Measurements from ENCODE around the gene ADAMTSL1.
"Not testable (repeated sequence)": the region's sequence is repeated elsewhere in the genome, so short reads cannot be mapped to it uniquely, and the experiment has no call there.

The ADAMTSL1 gene

GRCh38 chr9:18866121-18866831, 392.3 kb downstream of the ADAMTSL1 start:
- POLR2A ChIA-PET (ENCODE audit: low non-redundant PET): no interaction called here
- CTCF ChIA-PET: no interaction called here
- TF ChIP-seq CTCF (conservative IDR thresholded peaks at IDR 0.05; ENCODE audit: low read depth): no peak
- DNase-seq (ENCODE audit: low spot score): no peak
- H3K27ac ChIP-seq: no peak overlapping the region

GRCh38 chr9:18869725-18870124, 395.8 kb downstream of the ADAMTSL1 start:
- CTCF ChIA-PET: no interaction called here
- POLR2A ChIA-PET (ENCODE audit: low non-redundant PET): no interaction called here
- no peak for DNase-seq (ENCODE audit: low spot score)
- H3K27ac ChIP-seq: no peak overlapping the region
- TF ChIP-seq CTCF (conservative IDR thresholded peaks at IDR 0.05; ENCODE audit: low read depth): no peak

- POLR2A ChIA-PET (ENCODE audit: low non-redundant PET): no interaction called here
These were observed 400.1 kb downstream of the ADAMTSL1 start for GRCh38 chr9:18874069-18874468.

GRCh38 chr9:18874990-18875389, 401.0 kb downstream of the ADAMTSL1 start:
- DNase-seq (ENCODE audit: low spot score); POLR2A ChIA-PET (ENCODE audit: low non-redundant PET); CTCF ChIA-PET; H3K27ac ChIP-seq: not testable (repeated sequence)

More at GRCh38 chr9:18874069-18874468, 400.1 kb downstream of the ADAMTSL1 start:
- no peak overlapping the region for H3K27ac ChIP-seq
- TF ChIP-seq CTCF (conservative IDR thresholded peaks at IDR 0.05; ENCODE audit: low read depth): no peak
- CTCF ChIA-PET: no interaction called here
- DNase-seq (ENCODE audit: low spot score): no peak

GRCh38 chr9:18877984-18878383, 404.0 kb downstream of the ADAMTSL1 start:
- POLR2A ChIA-PET (ENCODE audit: low non-redundant PET): no interaction called here
- DNase-seq (ENCODE audit: low spot score): no peak
- no peak overlapping the region for H3K27ac ChIP-seq
- no peak for TF ChIP-seq CTCF (conservative IDR thresholded peaks at IDR 0.05; ENCODE audit: low read depth)
- CTCF ChIA-PET: interaction anchor here (0.5 kb wide), 1 partner anchor 1859 kb away, joined by 6 read pairs; no protein-coding TSS in a partner anchor

- CTCF ChIA-PET: no interaction called here
- POLR2A ChIA-PET (ENCODE audit: low non-redundant PET): no interaction called here
- H3K27ac ChIP-seq: no peak overlapping the region
These were observed 407.8 kb downstream of the ADAMTSL1 start for GRCh38 chr9:18881758-18882157.

More at GRCh38 chr9:18881758-18882157, 407.8 kb downstream of the ADAMTSL1 start:
- TF ChIP-seq CTCF (conservative IDR thresholded peaks at IDR 0.05; ENCODE audit: low read depth): no peak
- no peak for DNase-seq (ENCODE audit: low spot score)

Data from RWPE1 (cell line).